Body of pancreas (tissue), 4 donors: ENCODE data around the gene SEMA6B. TPM values are rescaled to one million over a fixed set of nuclear protein-coding genes. Genes with fewer than 3 reads are reported as not detected.

Experiments
- ATAC-seq: fragments of 150-250 bp; one replicate; pipeline ENCODE4 v1.9.1; 2016
- DNase-seq, 4 donors: peaks; one replicate each; pipeline ENCODE4 v3.0.0-alpha.2; 2019
- H3K27ac ChIP-seq, 4 donors: fragments of 200-600 bp; sonication (generic); 1 replicate in 3 of 4; 2 replicates in 1 of 4; pipeline versions ENCODE4 v1.5.1 to v1.6.1; 2016 to 2019; ENCODE audit warnings: mild to moderate bottlenecking in 1 of 4, mixed read lengths in 1 of 4, moderate library complexity in 1 of 4
- H3K27me3 ChIP-seq, 2 donors: fragments of 200-600 bp; sonication (generic); one replicate each; pipeline ENCODE4 v1.6.0; 2016; ENCODE audit warnings: mild to moderate bottlenecking in 1 of 2
- H3K36me3 ChIP-seq, 2 donors: fragments of 200-600 bp; sonication (generic); replicated peaks in 1 of 2; 2 replicates each; pipeline ENCODE4 v1.5.1; 2016; ENCODE audit warnings: low read depth in 2 of 2; ENCODE audit not compliant: insufficient read depth in 1 of 2
- H3K4me1 ChIP-seq: fragments of 200-600 bp; sonication (generic); one replicate; pipeline ENCODE4 v1.6.0; 2016
- H3K4me3 ChIP-seq, 2 donors: fragments of 200-600 bp; sonication (generic); 1 replicate in 1 of 2; 2 replicates in 1 of 2; pipeline ENCODE4 v1.5.1; 2016 to 2019
- H3K9me3 ChIP-seq, 3 donors: fragments of 200-600 bp; sonication (generic); 1 replicate in 2 of 3; 2 replicates in 1 of 3; pipeline ENCODE4 v1.5.1; 2016
- POLR2A ChIP-seq, 3 donors: fragments of 450-650 bp; IDR thresholded peaks; one replicate each; pipeline ENCODE4 v1.6.1; 2016; ENCODE audit warnings: antibody characterized with exemption in 3 of 3, mild to moderate bottlenecking in 2 of 3
- WGBS, 2 donors: methylation state at CpG; one replicate each; pipeline ENCODE4 v1.1.5; 2017; 5-methylcytosine and 5-hydroxymethylcytosine counted together
- intact Hi-C: fragments of 100-400 bp; cut with DNase I; formaldehyde crosslinking; loops from one replicate; pipeline ENCODE4 v1.15.1; 2023
- total RNA-seq, 2 donors: library from RNA; depleted of rRNA; stranded (reverse); fragments of >200 nt; gene quantifications; one replicate each; pipeline ENCODE4 v1.1.0, GENCODE V29; 2016
- TF ChIP-seq, protein P1 (sequence below), 7 experiments: fragments of 450-650 bp in 4 of 7; fragments of 200-600 bp in 3 of 7; sonication (generic) in 3 of 7; IDR thresholded peaks; one replicate each; pipeline ENCODE4 v1.5.1; 2016 to 2019; ENCODE audit warnings: antibody characterized with exemption in 7 of 7

The SEMA6B gene
- total RNA-seq, 2 donors from 2014 or later: 6.0 to 11.5 TPM

GRCh38 chr19:4556597-4557127, 2.8 kb downstream of the SEMA6B start:
- no peaks in the 10 kb centered on the region for H3K36me3 ChIP-seq
- TF ChIP-seq, protein P1, sequence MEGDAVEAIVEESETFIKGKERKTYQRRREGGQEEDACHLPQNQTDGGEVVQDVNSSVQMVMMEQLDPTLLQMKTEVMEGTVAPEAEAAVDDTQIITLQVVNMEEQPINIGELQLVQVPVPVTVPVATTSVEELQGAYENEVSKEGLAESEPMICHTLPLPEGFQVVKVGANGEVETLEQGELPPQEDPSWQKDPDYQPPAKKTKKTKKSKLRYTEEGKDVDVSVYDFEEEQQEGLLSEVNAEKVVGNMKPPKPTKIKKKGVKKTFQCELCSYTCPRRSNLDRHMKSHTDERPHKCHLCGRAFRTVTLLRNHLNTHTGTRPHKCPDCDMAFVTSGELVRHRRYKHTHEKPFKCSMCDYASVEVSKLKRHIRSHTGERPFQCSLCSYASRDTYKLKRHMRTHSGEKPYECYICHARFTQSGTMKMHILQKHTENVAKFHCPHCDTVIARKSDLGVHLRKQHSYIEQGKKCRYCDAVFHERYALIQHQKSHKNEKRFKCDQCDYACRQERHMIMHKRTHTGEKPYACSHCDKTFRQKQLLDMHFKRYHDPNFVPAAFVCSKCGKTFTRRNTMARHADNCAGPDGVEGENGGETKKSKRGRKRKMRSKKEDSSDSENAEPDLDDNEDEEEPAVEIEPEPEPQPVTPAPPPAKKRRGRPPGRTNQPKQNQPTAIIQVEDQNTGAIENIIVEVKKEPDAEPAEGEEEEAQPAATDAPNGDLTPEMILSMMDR (IDR thresholded peaks at IDR 0.05): no peak
- no peak for TF ChIP-seq POLR2A (IDR thresholded peaks at IDR 0.05)
- H3K9me3 ChIP-seq: no peaks in the 10 kb centered on the region
- peak; percentile 17 for ATAC-seq
- peaks cover 5% of the 10 kb centered on the region for H3K4me1 ChIP-seq
- DNase-seq: no peak
- no peak overlapping the region for H3K27ac ChIP-seq
- H3K4me3 ChIP-seq: no peak overlapping the region
- intact Hi-C loops: no loop called here
- no peaks in the 10 kb centered on the region for H3K27me3 ChIP-seq
- WGBS, 2 donors: 68 to 78% methylated on average over 17 to 24 of the region's 25 CpGs

DNA sequence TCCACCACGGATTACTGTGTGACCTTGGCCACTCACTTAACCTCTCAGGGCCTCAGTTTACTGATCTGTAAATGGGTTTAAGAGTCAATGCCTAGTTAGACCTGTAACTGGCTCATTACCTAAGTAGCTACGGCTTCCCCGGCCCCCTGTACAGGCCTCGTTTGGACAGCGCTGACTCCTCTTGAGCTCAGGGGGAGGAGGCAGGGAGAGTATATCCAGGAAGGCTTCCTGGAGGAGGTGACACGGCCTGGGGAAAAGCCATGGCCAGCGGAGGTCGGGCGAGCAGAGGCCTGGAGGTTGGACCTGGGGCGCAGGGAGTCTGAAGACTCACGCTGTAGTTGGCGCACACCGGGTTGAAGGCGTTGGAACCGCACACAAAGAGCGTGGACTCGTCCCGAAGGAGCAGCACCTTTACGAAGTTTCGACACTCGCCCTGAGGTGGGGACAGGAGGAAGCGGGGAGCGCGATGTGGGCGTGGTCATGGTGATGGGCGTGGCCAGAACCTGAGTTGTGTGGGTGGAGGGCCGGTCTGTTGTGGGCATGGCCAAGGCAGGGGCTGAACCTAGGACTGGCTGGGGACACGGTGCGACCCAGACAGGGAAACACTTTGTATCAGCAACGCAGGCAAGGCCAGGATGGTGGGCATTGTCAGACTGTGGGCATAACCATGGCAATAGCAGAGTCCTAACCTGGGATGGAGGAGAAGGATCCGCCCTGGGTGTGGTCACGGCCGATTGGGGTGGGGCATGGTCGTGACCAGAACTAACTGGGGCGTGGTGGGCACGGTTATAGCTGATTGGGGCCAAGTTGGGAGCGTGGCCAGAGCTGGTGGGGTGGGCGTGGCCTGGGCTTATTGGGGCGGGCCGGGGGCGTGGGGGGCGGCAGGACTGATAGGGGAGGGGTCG, 3.6 kb downstream of the SEMA6B start:
- ATAC-seq (no peak), DNase-seq (no peak)
- no peaks in the 10 kb centered on the region for H3K27me3 ChIP-seq
- no peak overlapping the region for H3K27ac ChIP-seq
- peaks cover 5% of the 10 kb centered on the region for H3K4me1 ChIP-seq
- 76 to 77% methylated on average over 32 to 39 of the region's 43 CpGs for WGBS, 2 donors
- H3K4me3 ChIP-seq: no peak overlapping the region
- H3K36me3 ChIP-seq: no peaks in the 10 kb centered on the region
- no peaks in the 10 kb centered on the region for H3K9me3 ChIP-seq
- intact Hi-C loops: no loop called here
- TF ChIP-seq, protein P1 (IDR thresholded peaks at IDR 0.05): no peak
- TF ChIP-seq POLR2A (IDR thresholded peaks at IDR 0.05): no peak

DNA sequence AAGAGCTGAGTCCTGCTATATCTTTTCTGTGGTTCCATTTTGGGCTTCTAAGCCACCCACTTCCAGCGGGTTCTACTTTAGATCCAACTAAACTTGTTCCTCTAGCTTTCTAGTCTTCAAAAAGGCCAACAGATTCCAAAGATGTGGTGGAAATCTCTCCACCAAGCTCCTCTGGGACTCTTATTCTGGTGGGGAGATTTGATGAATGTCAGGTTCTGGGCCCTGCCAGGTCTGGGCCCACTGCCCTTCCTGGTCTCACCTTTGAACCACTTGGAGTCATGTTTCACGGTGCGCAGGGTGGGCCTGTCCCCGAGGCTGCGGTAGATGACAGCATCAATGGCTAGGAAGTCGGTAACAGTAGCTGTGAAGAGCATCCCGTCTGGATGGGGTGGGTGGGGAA, 4.8 kb downstream of the SEMA6B start:
- 83 to 93% methylated on average over 7 of the region's 7 CpGs for WGBS, 2 donors
- no peak for ATAC-seq
- intact Hi-C loops: no loop called here

GRCh38 chr19:4553775-4554174, 5.7 kb downstream of the SEMA6B start:
- intact Hi-C loops: no loop called here
- WGBS, 2 donors: 65 to 69% methylated on average over 3 of the region's 3 CpGs
- H3K4me1 ChIP-seq: peaks cover 5% of the 10 kb centered on the region
- no peak for ATAC-seq
- H3K36me3 ChIP-seq: no peaks in the 10 kb centered on the region
- H3K4me3 ChIP-seq: no peak overlapping the region
- TF ChIP-seq, protein P1 (IDR thresholded peaks at IDR 0.05): no peak
- no peak for TF ChIP-seq POLR2A (IDR thresholded peaks at IDR 0.05)
- no peak overlapping the region for H3K27ac ChIP-seq
- no peak for DNase-seq
- no peaks in the 10 kb centered on the region for H3K27me3 ChIP-seq
- no peaks in the 10 kb centered on the region for H3K9me3 ChIP-seq

More for the DNA sequence above, 4.8 kb downstream of the SEMA6B start:
- Histone ChIP-seq H3K9me3 (no peaks in the 10 kb centered on the region), H3K4me3 (no peak overlapping the region), H3K36me3 (no peaks in the 10 kb centered on the region), H3K27ac (no peak overlapping the region), H3K4me1 (peaks cover 5% of the 10 kb centered on the region), H3K27me3 (no peaks in the 10 kb centered on the region)
- no peak for TF ChIP-seq POLR2A (IDR thresholded peaks at IDR 0.05)
- TF ChIP-seq, protein P1 (IDR thresholded peaks at IDR 0.05): no peak
- no peak for DNase-seq
